ENCODE measurements around the gene ENG.

ENG gene

DNA sequence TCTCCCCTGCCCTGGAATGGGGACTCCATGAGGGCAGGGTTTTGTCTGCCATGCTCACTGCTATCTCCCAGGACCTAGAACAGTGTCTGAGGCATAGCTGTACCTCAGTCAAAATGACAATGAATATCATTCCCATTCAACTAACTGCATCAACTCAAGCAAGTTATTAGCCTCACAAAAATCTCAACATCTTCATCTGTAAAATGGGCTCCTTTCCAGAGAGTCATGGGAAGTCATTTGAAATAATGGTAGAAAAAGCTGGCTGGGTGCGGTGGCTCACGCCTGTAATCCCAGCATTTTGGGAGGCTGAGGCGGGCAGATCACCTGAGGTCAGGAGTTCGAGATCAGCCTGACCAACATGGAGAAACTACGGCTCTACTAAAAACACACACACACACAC is 85.4 kb downstream of the ENG start:
- in situ Hi-C loops (cut with HindIII; ENCODE audit: low pct_ligation_motif_present, low sequenced_read_pairs): loop anchor here (25.0 kb wide), 1 partner anchor 93 kb away; the partner anchor contains the start of gene ENG
- H3K4me3 ChIP-seq (ENCODE audit: low read depth, low read length): no peak overlapping the region
- no peak for DNase-seq
- TF ChIP-seq, protein P1, sequence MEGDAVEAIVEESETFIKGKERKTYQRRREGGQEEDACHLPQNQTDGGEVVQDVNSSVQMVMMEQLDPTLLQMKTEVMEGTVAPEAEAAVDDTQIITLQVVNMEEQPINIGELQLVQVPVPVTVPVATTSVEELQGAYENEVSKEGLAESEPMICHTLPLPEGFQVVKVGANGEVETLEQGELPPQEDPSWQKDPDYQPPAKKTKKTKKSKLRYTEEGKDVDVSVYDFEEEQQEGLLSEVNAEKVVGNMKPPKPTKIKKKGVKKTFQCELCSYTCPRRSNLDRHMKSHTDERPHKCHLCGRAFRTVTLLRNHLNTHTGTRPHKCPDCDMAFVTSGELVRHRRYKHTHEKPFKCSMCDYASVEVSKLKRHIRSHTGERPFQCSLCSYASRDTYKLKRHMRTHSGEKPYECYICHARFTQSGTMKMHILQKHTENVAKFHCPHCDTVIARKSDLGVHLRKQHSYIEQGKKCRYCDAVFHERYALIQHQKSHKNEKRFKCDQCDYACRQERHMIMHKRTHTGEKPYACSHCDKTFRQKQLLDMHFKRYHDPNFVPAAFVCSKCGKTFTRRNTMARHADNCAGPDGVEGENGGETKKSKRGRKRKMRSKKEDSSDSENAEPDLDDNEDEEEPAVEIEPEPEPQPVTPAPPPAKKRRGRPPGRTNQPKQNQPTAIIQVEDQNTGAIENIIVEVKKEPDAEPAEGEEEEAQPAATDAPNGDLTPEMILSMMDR (IDR thresholded peaks at IDR 0.05; ENCODE audit: low read depth, low read length, missing control alignments): no peak
- no peaks in the 10 kb centered on the region for H3K36me3 ChIP-seq (replicated peaks)
- H3K27me3 ChIP-seq (replicated peaks): no peaks in the 10 kb centered on the region
- H3K27ac ChIP-seq: no peak overlapping the region

DNA sequence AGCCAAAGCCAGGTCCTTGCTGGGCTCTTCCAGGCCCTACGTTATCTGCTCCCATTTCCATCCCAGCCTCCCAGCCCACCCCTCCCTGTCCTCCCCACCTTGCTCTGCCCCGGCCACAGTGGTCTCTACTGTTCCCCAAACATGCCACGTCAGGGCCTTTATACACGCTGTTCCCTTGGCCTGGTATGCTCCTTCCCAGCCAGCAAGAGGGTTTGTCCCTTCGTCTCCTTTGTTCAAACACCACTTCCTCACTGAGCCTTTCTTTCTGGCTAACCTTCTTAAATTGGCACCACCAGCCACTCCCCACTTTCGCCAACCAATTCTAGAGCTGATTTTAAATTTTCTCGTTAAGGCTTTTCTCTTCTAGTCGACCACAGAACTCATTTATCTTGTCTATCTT is 85.8 kb downstream of the ENG start:
- no peak overlapping the region for H3K27ac ChIP-seq
- in situ Hi-C loops (cut with HindIII; ENCODE audit: low pct_ligation_motif_present, low sequenced_read_pairs): loop anchor here (25.0 kb wide), 1 partner anchor 94 kb away; the partner anchor contains the start of gene ENG

DNA sequence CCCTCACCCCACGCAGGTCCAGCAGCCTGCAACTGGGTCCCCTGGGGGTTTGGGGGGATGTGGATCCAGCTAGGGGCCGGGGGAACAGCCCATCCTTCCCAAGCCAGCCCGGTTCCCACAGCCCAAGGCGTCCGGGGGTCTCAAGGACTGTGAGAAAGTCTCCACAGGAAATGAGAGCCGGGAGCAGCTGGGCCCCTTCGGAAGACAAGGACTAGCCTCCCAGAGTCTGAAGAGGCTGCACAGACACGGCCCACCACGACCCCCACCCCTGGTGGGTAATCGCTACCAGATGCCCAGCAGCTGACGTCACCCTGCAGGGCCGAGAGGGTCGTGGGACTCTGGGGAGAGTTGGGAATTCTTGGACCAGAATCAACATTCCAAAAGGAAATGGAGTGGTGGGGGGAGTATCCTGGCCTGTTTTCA is 86.5 kb downstream of the ENG start:
- Histone ChIP-seq H3K4me3 (ENCODE audit: low read depth, low read length) (no peak overlapping the region), H3K36me3 (replicated peaks) (no peaks in the 10 kb centered on the region), H3K27me3 (replicated peaks) (no peaks in the 10 kb centered on the region), H3K27ac (peak overlapping the region; percentile 40)
- peak; percentile 15 for DNase-seq
- TF ChIP-seq, protein P1 (IDR thresholded peaks at IDR 0.05; ENCODE audit: low read depth, low read length, missing control alignments): no peak
- in situ Hi-C loops (cut with HindIII; ENCODE audit: low pct_ligation_motif_present, low sequenced_read_pairs): loop anchor here (25.0 kb wide), 1 partner anchor 94 kb away; the partner anchor contains the start of gene ENG

More for the DNA sequence above, 85.8 kb downstream of the ENG start:
- no peak for DNase-seq
- no peaks in the 10 kb centered on the region for H3K27me3 ChIP-seq (replicated peaks)
- no peaks in the 10 kb centered on the region for H3K36me3 ChIP-seq (replicated peaks)
- TF ChIP-seq, protein P1 (IDR thresholded peaks at IDR 0.05; ENCODE audit: low read depth, low read length, missing control alignments): no peak
- no peak overlapping the region for H3K4me3 ChIP-seq (ENCODE audit: low read depth, low read length)

DNA sequence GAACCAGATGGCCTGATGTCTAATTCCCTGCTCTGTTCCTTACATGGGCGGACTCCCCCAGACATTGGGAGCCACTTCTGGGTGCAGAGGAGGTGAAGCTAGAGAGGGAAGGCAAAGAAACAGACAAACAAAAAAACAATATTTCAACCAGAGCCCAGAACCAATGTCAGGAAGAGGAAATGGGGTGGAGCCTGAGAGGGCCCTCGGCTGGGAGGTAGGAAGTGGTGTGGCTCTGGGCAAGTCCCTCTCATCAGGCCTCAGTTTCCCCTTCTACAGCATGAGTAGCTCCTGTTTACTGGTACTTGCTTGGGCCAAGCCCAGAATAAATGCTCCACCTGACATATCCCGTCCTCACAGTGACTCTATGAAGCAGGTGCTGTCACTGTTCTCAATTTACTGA is 87.0 kb downstream of the ENG start:
- no peaks in the 10 kb centered on the region for H3K27me3 ChIP-seq (replicated peaks)
- H3K27ac ChIP-seq: no peak overlapping the region
- TF ChIP-seq, protein P1 (IDR thresholded peaks at IDR 0.05; ENCODE audit: low read depth, low read length, missing control alignments): no peak
- no peak for DNase-seq
- no peaks in the 10 kb centered on the region for H3K36me3 ChIP-seq (replicated peaks)
- no peak overlapping the region for H3K4me3 ChIP-seq (ENCODE audit: low read depth, low read length)
- in situ Hi-C loops (cut with HindIII; ENCODE audit: low pct_ligation_motif_present, low sequenced_read_pairs): loop anchor here (25.0 kb wide), 1 partner anchor 95 kb away; the partner anchor contains the start of gene ENG

DNA sequence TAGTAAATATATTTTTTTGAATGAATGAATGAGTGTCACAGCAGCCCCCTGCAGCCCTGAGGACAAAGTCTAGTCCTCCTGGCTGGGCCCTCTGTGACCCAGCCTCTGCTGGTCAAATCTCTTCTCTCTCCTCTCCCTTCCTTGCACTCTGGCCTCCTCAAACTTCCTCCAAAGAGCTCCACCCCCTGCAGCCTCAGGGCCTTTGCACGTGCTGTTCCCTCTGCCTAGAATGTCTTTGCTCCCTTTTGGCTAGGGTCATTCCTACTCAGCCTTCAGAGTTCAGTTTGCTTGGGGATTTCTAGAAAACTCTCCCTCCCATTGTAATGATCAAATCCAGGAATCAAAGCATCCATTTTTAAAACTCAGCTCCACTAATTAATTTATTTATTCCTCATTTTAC is 89.0 kb downstream of the ENG start:
- Histone ChIP-seq H3K27me3 (replicated peaks) (no peaks in the 10 kb centered on the region), H3K36me3 (replicated peaks) (no peaks in the 10 kb centered on the region), H3K4me3 (ENCODE audit: low read depth, low read length) (no peak overlapping the region), H3K27ac (no peak overlapping the region)
- TF ChIP-seq, protein P1 (IDR thresholded peaks at IDR 0.05; ENCODE audit: low read depth, low read length, missing control alignments): no peak
- DNase-seq: no peak
- in situ Hi-C loops (cut with HindIII; ENCODE audit: low pct_ligation_motif_present, low sequenced_read_pairs): loop anchor here (25.0 kb wide), 1 partner anchor 97 kb away; the partner anchor contains the start of gene ENG

All from brain microvascular endothelial cell (primary cell).